ENCODE data around the gene DNAH12. TPM values are rescaled to one million over a fixed set of nuclear protein-coding genes. Genes with fewer than 3 reads are reported as not detected.
A peak's percentile ranks its signal among the peaks of the same experiment; 100 is the strongest.

The DNAH12 gene
- total RNA-seq, 4 donors from 2014 or later: 0.02 to 0.04 TPM; not detected in 2

- H3K36me3 ChIP-seq: peaks cover 0 to 20% of the 10 kb centered on the region in 2 donors
- ATAC-seq (no peak), DNase-seq (no peak)
- no peak overlapping the region for H3K4me3 ChIP-seq
- no peak for TF ChIP-seq CTCF (IDR thresholded peaks at IDR 0.05 in 4 of 5, conservative IDR thresholded peaks at IDR 0.05 in 1 of 5)
- no peak for TF ChIP-seq POLR2A (IDR thresholded peaks at IDR 0.05)
- in situ Hi-C loops (cut with MboI; ENCODE audit: low sequenced_read_pairs in 4 of 4) (no loop called here), intact Hi-C loops (cut with DNase I; ENCODE audit: low total_unique reads) (no loop called here)
- peaks cover 13 to 18% of the 10 kb centered on the region in 2 donors for H3K4me1 ChIP-seq
- no peaks in the 10 kb centered on the region for H3K27me3 ChIP-seq
- peak overlapping the region in 2 of 4 donors; percentile 13 to 27 for H3K27ac ChIP-seq
- no peaks in the 10 kb centered on the region for H3K9me3 ChIP-seq
Observed at GRCh38 chr3:57287205-57287604, 256.9 kb downstream of the DNAH12 start.

- Histone ChIP-seq H3K27me3 (no peaks in the 10 kb centered on the region), H3K4me3 (no peak overlapping the region), H3K9me3 (no peaks in the 10 kb centered on the region), H3K36me3 (peaks cover 0 to 35% of the 10 kb centered on the region in 2 donors), H3K27ac (peak overlapping the region in 3 of 4 donors; percentile 10 to 60 (median 11)), H3K4me1 (no peaks in the 10 kb centered on the region)
- DNase-seq: no peak
- TF ChIP-seq POLR2A (IDR thresholded peaks at IDR 0.05) (no peak), CTCF (IDR thresholded peaks at IDR 0.05 in 4 of 5, conservative IDR thresholded peaks at IDR 0.05 in 1 of 5) (no peak)
- intact Hi-C loops (cut with DNase I; ENCODE audit: low total_unique reads) (no loop called here), in situ Hi-C loops (cut with MboI; ENCODE audit: low sequenced_read_pairs in 4 of 4) (no loop called here)
- ATAC-seq: no peak
Observed at GRCh38 chr3:57283334-57283733, 260.8 kb downstream of the DNAH12 start.

GRCh38 chr3:57281715-57282114, 262.4 kb downstream of the DNAH12 start:
- intact Hi-C loops (cut with DNase I; ENCODE audit: low total_unique reads) (no loop called here), in situ Hi-C loops (cut with MboI; ENCODE audit: low sequenced_read_pairs in 4 of 4) (no loop called here)
- H3K36me3 ChIP-seq: peaks cover 0 to 34% of the 10 kb centered on the region in 2 donors
- ATAC-seq (peak; percentile 53 to 67), DNase-seq (no peak)
- H3K27me3 ChIP-seq: no peaks in the 10 kb centered on the region
- TF ChIP-seq POLR2A (IDR thresholded peaks at IDR 0.05) (no peak), CTCF (IDR thresholded peaks at IDR 0.05 in 4 of 5, conservative IDR thresholded peaks at IDR 0.05 in 1 of 5) (no peak)
- H3K4me3 ChIP-seq: no peak overlapping the region
- no peaks in the 10 kb centered on the region for H3K9me3 ChIP-seq
- H3K27ac ChIP-seq: peak overlapping the region; percentile 1 to 70 (median 56)
- no peaks in the 10 kb centered on the region for H3K4me1 ChIP-seq

GRCh38 chr3:57279685-57280084, 264.5 kb downstream of the DNAH12 start:
- DNase-seq (no peak), ATAC-seq (no peak)
- no peaks in the 10 kb centered on the region for H3K27me3 ChIP-seq
- H3K36me3 ChIP-seq: peaks cover 0 to 45% of the 10 kb centered on the region in 2 donors
- no peaks in the 10 kb centered on the region for H3K9me3 ChIP-seq
- in situ Hi-C loops (cut with MboI; ENCODE audit: low sequenced_read_pairs in 4 of 4): no loop called here
- no peak overlapping the region for H3K4me3 ChIP-seq
- TF ChIP-seq POLR2A (IDR thresholded peaks at IDR 0.05) (no peak), CTCF (IDR thresholded peaks at IDR 0.05 in 4 of 5, conservative IDR thresholded peaks at IDR 0.05 in 1 of 5) (no peak)
- intact Hi-C loops (cut with DNase I; ENCODE audit: low total_unique reads): no loop called here
- no peaks in the 10 kb centered on the region for H3K4me1 ChIP-seq
- H3K27ac ChIP-seq: no peak overlapping the region

- no peaks in the 10 kb centered on the region for H3K9me3 ChIP-seq
- intact Hi-C loops (cut with DNase I; ENCODE audit: low total_unique reads) (no loop called here), in situ Hi-C loops (cut with MboI; ENCODE audit: low sequenced_read_pairs in 4 of 4) (no loop called here)
- H3K4me1 ChIP-seq: no peaks in the 10 kb centered on the region
- DNase-seq (no peak), ATAC-seq (no peak)
- TF ChIP-seq CTCF (IDR thresholded peaks at IDR 0.05 in 4 of 5, conservative IDR thresholded peaks at IDR 0.05 in 1 of 5) (no peak), POLR2A (IDR thresholded peaks at IDR 0.05) (no peak)
- H3K36me3 ChIP-seq: peaks cover 0 to 59% of the 10 kb centered on the region in 2 donors
- peak overlapping the region in 1 of 4 donors; percentile 4 for H3K27ac ChIP-seq
- no peaks in the 10 kb centered on the region for H3K27me3 ChIP-seq
- no peak overlapping the region for H3K4me3 ChIP-seq
Observed at GRCh38 chr3:57278237-57278636, 265.9 kb downstream of the DNAH12 start.
